Activated T-cell treated with anti-CD3 and anti-CD28 coated beads, Interleukin-2, amount 50 U/mL, for 48 hours (primary cell): ENCODE results near the gene RIPOR2.
"Not testable (repeated sequence)": the region's sequence is repeated elsewhere in the genome, so short reads cannot be mapped to it uniquely, and the experiment has no call there.

ENCODE experiments used
- DNase-seq, 2 experiments: peaks; one replicate each; pipeline ENCODE4 v3.0.0-alpha.2; 2020

RIPOR2 gene

DNA sequence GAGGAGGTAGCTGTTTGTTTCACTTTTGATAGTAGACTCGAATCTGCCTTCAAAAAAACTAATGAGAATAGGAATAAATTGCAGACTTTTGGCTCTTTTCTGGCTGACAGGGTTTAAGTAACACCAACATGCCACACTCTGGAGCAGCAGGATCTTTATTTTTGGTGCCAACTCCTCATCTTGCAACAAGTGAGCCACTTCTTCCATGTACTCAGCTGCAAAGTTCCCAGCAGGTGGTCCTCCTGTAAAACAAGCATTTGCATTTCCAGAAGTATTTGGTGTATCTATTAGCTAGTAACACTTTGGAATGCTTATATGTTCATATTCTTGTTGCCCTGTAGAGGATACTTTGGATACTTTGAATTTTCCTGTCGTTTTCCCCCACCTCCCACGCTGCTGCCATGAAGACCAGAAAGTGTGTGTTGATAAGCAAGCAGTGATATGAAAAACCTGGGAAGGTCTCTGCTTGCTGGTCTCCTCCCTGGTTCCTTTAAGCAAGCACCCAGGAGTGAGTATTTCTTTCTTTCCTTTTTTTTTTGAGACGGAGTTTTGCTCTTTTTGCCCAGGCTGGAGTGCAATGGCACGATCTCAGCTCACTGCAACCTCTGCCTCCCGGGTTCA lies 138.1 kb downstream of the RIPOR2 start:
- DNase-seq = no peak

DNA sequence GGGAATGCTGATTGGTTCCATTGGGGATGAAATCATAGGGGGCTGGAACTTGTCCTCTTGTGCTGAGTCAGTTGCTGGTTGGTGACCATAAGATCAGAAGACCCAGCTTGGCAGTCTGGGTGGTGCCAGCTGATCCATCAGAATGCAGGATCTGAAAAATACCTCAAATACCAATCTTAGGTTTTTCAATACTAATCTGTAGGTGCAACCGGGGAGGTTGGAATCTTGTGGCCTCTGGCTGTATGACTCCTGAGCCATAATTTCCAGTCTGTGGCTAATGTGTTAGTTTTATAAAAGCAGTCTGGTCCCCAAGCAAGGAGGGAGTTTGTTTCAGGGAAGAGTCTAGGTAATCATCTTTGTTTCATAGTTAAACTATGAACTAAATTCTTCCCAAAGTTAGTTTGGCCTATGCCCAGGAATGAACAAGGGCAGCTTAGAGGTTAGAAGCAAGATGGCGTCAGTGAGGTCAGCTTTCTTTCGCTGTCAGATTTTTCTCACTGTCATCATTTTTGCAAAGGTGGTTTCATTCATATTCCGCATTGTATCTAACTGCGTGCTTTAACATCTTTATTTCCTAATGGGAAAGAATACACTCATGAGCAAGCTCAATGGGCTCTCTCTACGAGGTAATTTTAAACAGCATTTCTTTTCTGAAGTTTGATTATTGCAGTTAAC lies 139.0 kb downstream of the RIPOR2 start:
- no peak for DNase-seq

DNA sequence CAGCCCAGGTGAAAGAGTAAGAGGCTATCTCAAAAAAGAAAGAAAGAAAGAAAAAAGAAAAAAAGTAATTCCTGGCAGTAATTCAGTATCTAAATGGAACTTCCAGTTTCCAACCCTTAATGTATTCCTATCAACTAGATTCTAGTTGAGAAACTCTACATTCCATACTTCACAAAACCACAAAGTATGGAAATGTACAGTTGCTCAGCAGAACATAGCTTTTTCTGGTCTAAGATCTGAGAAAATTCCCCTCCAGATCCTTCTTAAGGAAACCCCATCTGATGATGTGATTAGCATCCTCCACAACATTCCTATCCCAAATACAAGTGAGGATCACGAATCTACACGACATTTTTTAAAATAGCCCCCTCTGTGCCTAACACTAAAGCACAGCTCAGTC lies 140.7 kb downstream of the RIPOR2 start:
- no peak for DNase-seq

DNA sequence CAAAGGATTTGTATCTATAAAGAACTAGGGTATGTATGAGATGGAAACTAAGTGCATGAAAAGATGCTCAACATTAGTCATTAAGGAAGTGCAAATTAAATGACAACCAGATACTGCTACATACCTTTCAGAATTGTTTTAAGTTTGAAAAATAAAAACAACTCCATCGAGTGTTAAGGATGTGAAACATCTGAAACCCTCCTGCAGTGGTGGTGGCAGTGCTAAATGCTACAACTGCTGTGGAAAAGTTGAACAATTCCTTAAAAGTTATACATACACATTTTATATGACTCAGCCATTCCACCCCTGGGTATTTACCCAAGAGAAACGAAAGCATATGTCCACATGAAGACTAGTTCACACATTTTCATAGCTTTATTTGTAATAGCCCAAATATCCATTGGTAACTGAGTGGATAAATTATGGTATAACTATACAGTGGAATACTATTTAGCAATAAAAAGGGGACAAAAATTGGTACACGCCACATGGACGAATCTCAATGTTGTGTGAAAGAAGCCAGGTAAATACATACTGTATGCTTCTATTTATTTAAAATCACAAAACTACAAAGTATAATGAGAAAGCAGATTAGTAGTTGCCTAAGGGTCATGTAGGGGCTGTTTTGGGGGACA lies 147.6 kb downstream of the RIPOR2 start:
- DNase-seq = no peak

DNA sequence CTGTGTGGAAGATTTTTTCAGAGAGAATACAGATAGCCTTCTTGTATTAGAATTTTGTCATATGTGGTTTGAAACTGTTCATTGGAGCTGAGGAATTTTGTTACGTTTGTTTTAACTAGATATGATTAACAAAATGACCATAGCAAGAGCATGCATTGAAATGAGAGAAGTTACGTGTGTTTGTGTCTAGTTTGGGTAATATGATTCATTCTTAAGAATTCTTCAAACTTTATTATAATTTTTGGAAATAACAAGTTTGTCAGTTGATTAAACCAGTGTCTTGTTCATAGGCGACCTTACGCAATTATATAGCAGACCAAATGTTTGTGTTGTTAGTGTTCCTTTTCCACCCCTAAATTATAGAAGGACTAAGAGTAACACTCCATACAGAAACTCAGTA lies 155.6 kb downstream of the RIPOR2 start:
- no peak for DNase-seq

DNA sequence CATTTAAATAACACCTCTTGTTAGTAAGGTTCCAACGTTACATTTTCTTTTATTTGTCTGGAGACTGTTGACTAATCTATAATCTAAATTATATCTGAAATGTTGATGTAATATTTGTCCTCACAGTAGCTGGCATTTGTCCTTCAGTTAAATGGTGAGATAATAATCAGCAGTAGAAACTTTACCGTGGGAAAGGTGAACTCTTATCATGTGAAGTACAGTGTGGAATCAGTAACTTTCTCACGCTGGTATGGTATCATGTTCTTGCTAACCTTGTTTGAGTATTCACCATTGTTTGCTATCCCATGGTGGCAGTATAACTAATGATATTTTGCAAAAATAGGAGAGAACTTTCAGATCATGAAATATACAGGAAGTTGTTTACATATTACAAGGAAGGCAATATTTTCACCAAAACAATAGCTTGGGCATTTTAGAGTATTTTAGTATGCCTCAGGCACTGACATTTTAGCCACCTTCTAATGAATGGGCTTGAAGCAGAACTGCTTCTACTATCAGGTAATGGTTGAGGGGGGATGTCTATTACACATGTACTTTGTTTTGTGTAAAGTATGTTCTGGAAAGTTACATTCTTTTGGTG lies 156.2 kb downstream of the RIPOR2 start:
- DNase-seq = no peak

DNA sequence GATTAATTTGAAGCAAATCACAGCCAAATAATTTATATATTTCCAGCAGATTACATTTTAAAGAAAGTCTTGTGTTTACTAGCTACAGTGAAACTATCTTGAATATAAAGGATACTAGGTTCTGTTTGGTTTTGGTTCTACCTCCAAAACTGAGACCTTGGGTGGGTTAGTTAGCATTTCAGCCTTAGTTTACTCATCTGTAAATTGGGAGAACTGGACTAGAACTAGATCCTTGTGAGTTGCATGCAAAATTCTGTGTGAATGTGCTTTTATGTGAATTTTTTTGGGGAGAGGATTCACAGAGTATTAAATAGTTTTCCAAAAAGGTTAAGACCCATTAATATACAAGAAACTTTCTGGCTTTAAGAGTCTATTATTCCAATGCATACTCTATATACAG lies 156.9 kb downstream of the RIPOR2 start:
- DNase-seq = no peak

DNA sequence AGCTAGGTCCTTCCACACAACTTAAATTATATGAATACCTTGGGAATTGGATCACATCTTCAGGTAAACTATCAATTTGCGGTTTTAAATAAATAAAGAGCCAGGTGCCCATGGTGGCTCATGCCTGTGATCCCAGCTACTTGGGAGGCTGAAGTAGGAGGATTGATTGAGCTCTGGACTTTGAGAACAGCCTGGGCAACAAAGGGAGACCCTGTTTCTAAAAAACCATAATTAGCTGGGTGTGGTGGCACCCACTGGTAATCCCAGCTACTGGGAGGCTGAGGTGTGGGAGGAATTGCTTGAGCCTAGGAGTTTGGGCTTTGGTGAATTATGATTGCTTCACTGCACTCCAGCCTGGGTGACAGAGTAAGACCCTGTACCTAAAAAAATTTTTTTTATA lies 157.6 kb downstream of the RIPOR2 start:
- no peak for DNase-seq

DNA sequence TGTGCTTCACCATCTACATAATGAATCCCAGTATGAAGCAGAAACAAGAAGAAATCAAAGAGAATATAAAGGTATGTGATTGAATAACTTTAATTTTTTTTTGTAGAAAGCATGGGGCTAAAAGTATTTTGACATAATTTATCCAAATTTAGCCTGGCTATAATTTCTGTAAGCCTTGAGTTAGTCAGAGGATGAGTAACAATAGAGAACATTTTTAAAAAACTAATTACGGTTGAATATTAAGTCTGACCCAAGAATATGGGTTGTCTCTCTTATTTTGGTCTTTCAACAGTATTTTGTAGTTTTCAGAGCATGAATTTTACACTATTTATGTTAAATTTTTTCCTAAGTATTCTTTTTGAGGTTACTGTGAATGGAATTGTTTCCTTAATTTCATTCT lies 158.5 kb downstream of the RIPOR2 start:
- DNase-seq = no peak

DNA sequence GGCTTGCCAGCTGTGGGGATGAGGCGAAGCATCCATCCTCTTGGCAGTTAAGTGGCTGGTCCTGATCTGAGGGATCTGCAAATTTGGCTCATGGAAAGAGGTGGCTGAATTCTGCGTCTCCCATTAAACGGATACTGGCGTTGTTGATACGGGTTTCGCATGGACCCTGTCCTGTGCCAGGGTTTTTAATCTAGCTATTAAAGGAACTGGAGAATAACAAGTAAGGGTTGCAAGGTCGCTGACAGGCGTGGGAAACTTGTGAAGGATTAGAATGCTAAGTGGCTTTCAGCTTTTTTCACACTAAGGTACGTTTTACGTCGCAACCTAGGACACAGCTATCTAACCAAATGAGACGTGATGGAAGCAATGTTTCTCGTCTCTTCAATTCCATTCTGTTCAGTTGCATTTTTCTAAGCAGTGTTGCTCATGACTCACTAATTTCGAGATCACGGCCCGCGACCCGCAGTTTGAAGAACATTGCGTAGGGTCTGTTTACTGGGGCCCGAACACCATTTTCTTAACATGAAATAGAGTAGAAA lies 160.2 kb downstream of the RIPOR2 start:
- peak in 1 of 2 experiments; percentile 35 for DNase-seq

DNA sequence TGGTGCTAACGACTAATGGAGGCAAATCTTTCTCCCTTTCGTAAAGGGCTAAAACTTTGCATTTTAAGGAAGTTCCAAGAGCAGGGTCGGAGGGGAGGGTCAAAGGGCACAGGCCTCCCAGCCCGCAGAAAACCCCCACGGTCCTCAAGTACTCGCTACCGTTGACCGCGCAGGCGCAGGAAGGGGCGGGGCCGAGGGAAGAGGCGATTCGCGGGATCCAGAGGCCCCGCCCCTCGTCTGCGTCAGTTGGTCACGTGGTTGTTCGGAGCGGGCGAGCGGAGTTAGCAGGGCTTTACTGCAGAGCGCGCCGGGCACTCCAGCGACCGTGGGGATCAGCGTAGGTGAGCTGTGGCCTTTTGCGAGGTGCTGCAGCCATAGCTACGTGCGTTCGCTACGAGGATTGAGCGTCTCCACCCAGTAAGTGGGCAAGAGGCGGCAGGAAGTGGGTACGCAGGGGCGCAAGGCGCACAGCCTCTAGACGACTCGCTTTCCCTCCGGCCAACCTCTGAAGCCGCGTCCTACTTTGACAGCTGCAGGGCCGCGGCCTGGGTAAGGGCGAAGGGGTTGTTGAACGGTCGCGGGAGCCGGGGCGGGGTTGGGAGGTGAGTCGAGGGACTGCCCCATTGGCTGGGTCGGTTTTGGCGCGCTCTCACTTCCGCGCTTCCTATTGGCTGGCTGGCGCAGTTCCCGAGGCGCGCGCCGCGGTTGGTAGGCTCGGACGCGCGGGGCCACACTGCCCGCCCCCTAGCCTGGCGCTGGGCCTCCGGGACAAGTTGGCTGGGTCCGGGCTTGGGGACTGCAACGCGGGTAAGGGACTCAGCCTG lies 160.9 kb downstream of the RIPOR2 start, which contains the start of gene GMNN:
GMNN (plus strand) TSS at position 242 of the 824 bp plus-strand sequence. CDS start 2,310 bp downstream, outside the sequence.
- peak; percentile 99 for DNase-seq

DNA sequence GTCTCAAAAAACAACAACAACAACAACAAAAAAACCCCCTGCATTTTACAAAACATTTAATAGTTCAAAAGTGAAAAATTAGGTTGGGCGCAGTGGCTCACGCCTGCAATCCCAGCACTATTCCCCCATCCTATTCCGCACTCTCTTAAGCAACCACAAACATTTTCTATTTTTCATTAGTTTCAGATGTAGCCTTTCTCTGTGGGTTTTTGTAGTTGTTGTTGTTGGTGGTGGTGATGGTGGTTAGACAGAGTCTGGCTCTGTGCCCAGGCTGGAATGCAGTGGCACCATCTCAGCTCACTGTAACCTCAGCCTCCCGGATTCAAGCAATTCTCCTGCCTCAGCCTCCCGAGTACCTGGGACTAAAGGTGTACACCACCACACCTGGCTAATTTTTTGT lies 167.4 kb downstream of the RIPOR2 start:
- no peak for DNase-seq

DNA sequence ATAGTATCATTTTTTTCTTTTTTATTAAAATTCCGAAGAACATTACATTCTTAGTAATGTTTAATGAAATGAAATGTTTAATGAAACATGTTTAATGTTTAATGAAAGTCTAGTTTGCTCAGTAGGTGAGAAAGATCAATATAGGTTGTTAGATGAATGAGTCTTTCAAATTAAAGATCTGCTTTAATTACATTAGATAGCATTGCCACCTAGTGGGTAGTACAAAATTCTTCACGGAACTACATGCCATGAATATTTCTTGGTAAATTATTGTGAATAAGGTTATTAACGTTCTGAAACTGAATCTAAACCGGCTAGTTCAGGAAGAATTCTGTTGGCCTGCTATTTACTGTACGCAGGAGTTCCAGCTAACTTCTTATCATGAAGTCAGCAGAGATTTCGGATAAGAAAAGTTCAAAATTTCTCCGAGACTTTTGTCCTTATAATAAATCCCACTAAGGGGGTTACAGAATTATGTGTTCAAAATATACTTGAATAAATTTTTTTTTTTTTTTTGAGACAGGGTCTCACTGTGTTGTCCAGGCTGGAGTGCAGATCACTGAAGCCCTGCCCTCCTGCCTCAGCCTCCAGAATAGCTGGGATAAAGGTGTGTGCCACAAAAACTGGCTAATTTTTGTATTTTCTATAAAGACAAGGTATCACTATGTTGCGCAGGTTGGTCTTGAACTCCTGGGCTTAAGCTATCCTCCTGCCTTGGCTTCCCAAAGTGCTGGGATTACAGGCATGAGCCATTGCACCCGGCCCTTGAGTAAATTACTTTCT lies 168.9 kb downstream of the RIPOR2 start:
- no peak for DNase-seq

DNA sequence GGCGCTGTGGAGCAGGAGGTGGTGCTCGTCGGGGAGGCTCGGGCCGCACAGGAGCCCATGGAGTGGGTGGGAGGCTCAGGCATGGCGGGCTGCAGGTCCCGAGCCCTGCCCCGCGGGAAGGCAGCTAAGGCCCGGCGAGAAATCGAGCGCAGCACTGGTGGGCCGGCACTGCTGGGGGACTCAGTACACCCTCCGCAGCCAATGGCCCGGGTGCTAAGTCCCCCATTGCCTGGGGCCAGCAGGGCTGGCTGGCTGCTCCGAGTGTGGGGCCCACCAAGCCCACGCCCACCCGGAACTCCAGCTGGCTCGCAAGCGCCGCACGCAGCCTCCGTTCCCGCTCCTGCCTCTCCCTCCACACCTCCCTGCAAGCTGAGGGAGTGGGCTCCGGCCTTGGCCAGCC lies 169.8 kb downstream of the RIPOR2 start:
- not testable (repeated sequence) for DNase-seq

DNA sequence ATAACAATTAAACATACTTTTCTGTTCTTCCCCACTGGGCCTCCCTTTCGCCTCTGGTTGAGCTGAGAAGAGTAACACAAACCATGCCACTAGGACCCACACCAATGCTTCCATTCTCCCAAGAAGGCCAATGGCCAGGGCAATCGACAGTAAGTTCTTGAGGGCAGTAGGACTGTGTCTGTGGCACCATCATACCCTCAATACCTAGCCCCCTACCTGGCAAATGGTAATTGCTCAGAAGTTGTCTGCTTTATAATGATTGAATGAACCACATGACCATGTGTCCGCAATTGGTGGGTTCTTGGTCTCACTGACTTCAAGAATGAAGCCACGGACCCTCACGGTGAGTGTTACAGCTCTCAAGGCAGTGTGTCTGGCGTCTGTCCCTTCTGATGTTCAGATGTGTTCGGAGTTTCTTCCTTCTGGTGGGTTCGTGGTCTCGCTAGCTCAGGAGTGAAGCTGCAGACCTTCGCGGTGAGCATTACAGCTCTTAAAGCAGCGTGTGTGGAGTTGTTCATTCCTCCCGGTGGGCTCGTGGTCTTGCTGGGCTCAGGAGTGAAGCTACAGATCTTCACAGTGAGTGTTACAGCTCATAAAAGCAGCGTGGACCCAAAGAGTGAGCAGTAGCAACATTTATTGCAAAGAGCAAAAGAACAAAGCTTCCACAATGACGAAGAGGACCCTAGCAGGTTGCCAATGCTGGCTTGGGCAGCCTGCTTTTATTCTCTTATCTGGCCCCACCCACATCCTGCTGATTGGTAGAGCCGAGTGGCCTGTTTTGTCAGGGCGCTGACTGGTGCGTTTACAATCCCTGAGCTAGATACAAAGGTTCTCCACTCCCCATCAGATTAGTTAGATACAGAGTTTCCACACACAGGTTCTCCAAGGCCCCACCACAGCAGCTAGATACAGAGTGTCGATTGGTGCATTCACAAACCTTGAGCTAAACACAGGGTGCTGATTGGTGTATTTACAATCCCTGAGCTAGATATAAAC lies 170.6 kb downstream of the RIPOR2 start:
- not testable (repeated sequence) for DNase-seq

DNA sequence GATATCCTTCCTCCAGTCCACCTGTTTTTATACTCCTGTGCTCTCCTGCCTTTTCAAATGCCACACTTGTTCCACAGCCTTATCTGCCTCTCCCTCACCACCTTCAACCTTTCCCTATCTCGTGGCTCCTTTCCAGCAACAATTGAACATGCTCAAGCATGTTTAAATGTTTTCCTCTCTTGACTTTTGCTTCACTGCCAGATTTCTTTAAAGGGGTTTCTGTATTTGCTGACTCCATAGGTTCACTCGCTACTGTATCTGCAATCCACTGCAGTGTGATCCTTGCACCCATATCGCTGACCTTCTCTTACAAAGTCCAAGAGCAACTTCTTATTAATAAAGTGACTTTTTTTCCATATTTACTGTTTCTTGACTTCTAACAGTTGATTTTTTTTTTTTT lies 172.2 kb downstream of the RIPOR2 start:
- no peak for DNase-seq

DNA sequence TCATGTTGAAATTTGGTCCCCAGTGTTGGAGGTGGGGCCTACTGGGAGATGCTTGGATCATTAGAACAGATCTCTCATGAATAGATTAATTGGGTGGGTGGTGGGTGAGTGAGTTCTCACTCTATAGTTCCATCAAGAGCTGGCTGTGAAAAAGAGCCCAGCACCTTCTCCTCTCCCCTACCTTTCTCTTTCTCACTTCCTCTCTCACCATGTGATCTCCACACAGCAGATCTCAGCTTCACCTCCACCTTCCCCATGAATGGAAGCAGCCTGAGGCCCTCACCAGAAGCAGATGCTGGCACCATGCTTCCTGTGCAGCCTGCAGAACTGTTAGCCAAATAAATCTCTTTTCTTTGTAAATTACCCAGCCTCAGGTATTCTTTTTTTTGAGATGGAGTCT lies 173.9 kb downstream of the RIPOR2 start:
- no peak for DNase-seq

DNA sequence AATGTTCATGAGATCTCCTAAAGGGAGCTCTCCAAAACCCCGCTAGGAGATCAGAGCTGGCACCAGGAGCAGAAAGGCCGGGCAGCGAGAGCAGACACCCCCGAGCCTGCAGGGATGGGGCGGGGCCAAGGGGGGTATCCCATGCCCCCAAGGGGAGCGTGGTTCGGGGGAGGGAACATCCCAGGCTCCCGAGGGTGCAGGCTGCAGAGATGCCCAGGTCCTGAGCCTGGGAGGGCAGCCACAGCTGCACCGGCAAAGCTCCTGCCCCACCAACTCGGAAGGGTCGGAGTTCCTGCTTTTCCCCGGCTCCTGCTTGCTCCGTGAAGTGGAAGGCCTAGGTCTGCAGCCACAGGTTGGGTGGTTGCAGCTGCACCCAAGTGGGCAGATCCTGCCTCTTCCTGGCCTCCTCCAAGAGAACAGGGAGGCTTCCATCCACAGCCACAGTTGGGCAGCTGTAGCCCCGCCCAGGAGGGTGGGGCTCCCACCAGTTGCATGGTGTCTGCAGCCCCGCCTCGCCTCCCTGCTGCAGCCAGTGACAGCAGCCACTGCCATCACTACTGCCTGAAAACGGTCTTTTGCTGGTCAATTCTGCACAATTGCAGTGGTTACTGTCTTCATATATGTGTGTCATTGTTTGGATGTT lies 174.4 kb downstream of the RIPOR2 start:
- peak in 1 of 2 experiments; percentile 29 for DNase-seq

DNA sequence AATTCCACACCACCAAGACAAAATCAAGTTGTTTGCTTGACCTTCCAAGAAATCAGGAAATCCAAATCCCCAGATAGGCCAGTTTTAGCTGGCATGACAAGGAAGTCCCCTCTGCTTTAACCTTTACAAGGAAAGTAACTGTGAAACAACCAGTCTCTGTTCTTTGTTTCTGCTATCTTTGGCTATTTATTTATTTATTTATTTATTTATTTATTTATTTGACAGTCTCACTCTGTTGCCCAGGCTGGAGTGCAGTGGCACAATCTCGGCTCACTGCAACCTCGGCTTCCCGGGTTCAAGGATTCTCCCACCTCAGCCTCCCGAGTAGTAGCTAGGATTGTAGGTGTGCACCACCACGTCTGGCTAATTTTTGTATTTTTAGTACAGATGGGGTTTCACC lies 175.6 kb downstream of the RIPOR2 start:
- no peak for DNase-seq

DNA sequence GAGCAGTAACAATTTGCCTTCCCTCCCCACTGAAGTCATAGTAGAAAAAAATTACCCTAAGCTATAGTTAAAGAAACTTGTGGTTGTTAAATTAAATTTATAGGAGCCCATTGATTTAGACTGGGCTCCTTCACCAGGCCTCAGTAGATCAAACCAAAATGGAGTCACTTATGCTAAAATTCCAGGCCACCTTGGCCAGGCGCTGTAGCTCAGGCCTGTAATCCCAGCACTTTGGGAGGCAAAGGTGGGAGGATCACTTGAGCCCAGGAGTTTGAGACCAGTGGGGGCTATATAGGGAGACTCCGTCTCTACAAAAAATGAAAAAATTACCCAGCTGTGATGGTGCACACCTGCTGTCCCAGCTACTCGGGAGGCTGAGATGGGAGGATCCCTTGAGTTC lies 176.0 kb downstream of the RIPOR2 start:
- no peak for DNase-seq
